Esophagus (tissue), 2 donors: ENCODE data around the gene SNAPIN. TPM values are rescaled to one million over a fixed set of nuclear protein-coding genes. Genes with fewer than 3 reads are reported as not detected.

ENCODE experiments used
- H3K27ac ChIP-seq, 2 donors: one replicate each; pipeline ENCODE4 v1.5.1; 2013; ENCODE audit warnings: low read depth in 2 of 2, mild to moderate bottlenecking in 2 of 2, inconsistent platforms in 1 of 2, low read length in 1 of 2, moderate library complexity in 1 of 2
- H3K27me3 ChIP-seq, 2 donors: one replicate each; pipeline ENCODE4 v1.6.1; 2013; ENCODE audit warnings: low read length in 2 of 2, control low read depth in 1 of 2, mild to moderate bottlenecking in 1 of 2; ENCODE audit not compliant: insufficient read depth in 2 of 2, control insufficient read depth in 1 of 2
- H3K36me3 ChIP-seq, 2 donors: one replicate each; pipeline ENCODE4 v1.6.1; 2013; ENCODE audit warnings: low read length in 1 of 2; ENCODE audit not compliant: control insufficient read depth in 2 of 2, insufficient read depth in 2 of 2
- H3K4me1 ChIP-seq, 2 donors: one replicate each; pipeline ENCODE4 v1.6.1; 2013; ENCODE audit warnings: low read length in 1 of 2; ENCODE audit not compliant: control insufficient read depth in 2 of 2, insufficient read depth in 2 of 2
- H3K4me3 ChIP-seq, 2 donors: one replicate each; pipeline ENCODE4 v1.5.1; 2013; ENCODE audit warnings: low read length in 2 of 2, mild to moderate bottlenecking in 2 of 2, low read depth in 1 of 2, moderate library complexity in 1 of 2
- H3K9me3 ChIP-seq, 2 donors: one replicate each; pipeline ENCODE4 v1.6.1; 2013; ENCODE audit warnings: mild to moderate bottlenecking in 2 of 2, low read depth in 1 of 2, low read length in 1 of 2, moderate library complexity in 1 of 2; ENCODE audit not compliant: control insufficient read depth in 2 of 2, insufficient read depth in 1 of 2
- WGBS, 2 donors: extraction: QIAGEN DNeasy Blood & Tissue Kit; methylation state at CpG; one replicate each; pipeline ENCODE4 v1.1.7; 2013; 5-methylcytosine and 5-hydroxymethylcytosine counted together
- polyA plus RNA-seq, 2 donors: library from polyadenylated mRNA; stranded (reverse); fragments of 200-250 nt; gene quantifications; one replicate each; pipeline ENCODE4 v1.2.3, GENCODE V29; 2013
- donor health status: healthy with polysubstance abuse.
- donor health status: Bipolar disorder and iron deficiency.

SNAPIN gene, protein sequence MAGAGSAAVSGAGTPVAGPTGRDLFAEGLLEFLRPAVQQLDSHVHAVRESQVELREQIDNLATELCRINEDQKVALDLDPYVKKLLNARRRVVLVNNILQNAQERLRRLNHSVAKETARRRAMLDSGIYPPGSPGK
- polyA plus RNA-seq = 10 to 100 TPM; 20.0 to 35.3 TPM

DNA sequence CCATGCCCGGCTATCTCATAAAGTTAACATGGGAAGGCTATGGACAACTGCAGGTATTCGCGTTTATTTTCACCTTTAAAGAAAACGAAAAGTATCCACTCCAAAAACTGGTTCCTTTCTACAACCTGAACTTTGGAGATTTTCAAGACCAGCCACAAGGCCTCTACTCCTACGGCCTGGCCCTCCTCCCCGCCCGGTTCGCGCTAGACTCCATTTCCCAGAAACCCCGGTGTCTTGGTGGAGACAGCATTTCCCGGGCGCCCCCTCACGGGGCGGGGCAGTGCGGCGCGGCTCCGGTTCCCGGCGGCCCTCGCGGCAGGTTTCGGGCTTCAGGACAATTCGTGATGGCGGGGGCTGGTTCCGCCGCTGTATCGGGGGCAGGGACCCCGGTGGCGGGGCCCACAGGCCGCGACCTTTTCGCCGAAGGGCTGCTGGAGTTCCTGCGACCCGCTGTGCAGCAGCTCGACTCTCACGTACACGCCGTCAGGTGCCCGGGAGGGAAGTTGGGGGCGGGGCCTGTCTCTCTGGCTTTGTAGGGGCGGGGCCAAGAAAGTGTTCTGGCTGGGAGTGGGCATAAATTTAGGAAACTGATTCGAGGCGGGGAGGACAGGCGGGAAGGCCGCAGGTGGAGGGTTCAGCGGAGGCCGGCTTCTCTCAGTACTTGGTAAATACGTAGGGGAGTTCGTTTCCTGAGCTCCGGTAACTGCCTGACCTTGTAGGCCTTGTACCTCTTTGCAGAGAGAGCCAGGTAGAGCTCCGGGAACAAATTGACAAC, at the start of gene SNAPIN:
SNAPIN (plus strand) TSS at position 304 of the 775 bp plus-strand sequence; CDS start at position 345, 41 bp downstream.
- Histone ChIP-seq H3K36me3 (peaks cover 7 to 8% of the 10 kb centered on the region in 2 donors), H3K4me1 (peaks cover 0 to 2% of the 10 kb centered on the region in 2 donors), H3K27me3 (no peaks in the 10 kb centered on the region), H3K4me3 (peak within 1 kb of the TSS; percentile 76 to 92), H3K27ac (peak within 1 kb of the TSS; percentile 93 to 95), H3K9me3 (no peaks in the 10 kb centered on the region)
- WGBS, 2 donors = 2 to 3% methylated on average over 53 of the region's 53 CpGs

GRCh38 chr1:153608742-153609584, 49.5 kb upstream of the SNAPIN start:
- Histone ChIP-seq H3K27ac (peak overlapping the region; percentile 96), H3K27me3 (no peaks in the 10 kb centered on the region), H3K4me1 (peaks cover 0 to 17% of the 10 kb centered on the region in 2 donors), H3K9me3 (no peaks in the 10 kb centered on the region), H3K36me3 (peaks cover 0 to 23% of the 10 kb centered on the region in 2 donors), H3K4me3 (peak overlapping the region; percentile 50 to 93)
- 30 to 33% methylated on average over 19 of the region's 19 CpGs for WGBS, 2 donors

DNA sequence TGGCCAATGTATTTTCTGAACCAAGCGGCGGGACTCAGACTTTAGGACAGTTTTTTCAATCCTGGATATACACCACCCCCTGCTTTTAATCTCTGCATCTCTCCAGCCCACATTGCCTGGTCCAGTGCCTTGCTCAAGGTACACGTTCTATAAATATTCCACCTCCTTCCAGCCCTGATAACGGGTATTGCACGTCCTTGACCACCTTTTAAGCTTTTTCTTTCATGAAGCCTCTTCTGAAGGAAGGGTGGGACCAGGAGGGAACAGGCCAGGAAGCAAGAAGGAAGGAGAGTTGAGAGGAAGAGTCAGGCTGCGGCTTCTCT, 49.0 kb upstream of the SNAPIN start:
- 40 to 50% methylated on average over 6 of the region's 6 CpGs for WGBS, 2 donors
- H3K27ac ChIP-seq = peak overlapping the region; percentile 96
- H3K4me1 ChIP-seq = peaks cover 0 to 17% of the 10 kb centered on the region in 2 donors
- H3K4me3 ChIP-seq = peak overlapping the region; percentile 57 to 93
- no peaks in the 10 kb centered on the region for H3K9me3 ChIP-seq
- no peaks in the 10 kb centered on the region for H3K27me3 ChIP-seq
- peaks cover 0 to 23% of the 10 kb centered on the region in 2 donors for H3K36me3 ChIP-seq

DNA sequence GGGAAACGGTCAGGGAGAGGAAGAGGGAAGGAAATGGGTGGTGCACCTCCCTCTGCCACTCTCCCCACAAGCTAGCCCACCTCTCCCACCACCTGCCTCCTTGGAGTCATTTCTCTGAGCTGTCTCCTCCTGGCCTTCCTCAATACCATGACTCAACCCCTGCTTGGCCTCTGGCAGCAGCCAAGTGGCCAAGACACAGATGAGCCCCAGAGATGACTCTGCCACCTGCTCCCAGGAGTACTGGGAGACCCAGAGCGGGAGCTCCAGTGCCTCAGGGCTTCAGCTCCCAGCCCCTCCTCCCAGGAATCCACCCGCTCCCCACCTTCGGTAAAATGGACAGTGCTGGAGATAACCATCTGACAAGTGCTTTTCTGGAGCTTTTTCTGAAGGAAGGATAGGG, 48.2 kb upstream of the SNAPIN start:
- Histone ChIP-seq H3K9me3 (no peaks in the 10 kb centered on the region), H3K4me1 (peaks cover 0 to 17% of the 10 kb centered on the region in 2 donors), H3K27ac (peak overlapping the region; percentile 96), H3K36me3 (peaks cover 0 to 23% of the 10 kb centered on the region in 2 donors), H3K4me3 (peak overlapping the region; percentile 57 to 93), H3K27me3 (no peaks in the 10 kb centered on the region)
- 42 to 52% methylated on average over 4 of the region's 4 CpGs for WGBS, 2 donors

DNA sequence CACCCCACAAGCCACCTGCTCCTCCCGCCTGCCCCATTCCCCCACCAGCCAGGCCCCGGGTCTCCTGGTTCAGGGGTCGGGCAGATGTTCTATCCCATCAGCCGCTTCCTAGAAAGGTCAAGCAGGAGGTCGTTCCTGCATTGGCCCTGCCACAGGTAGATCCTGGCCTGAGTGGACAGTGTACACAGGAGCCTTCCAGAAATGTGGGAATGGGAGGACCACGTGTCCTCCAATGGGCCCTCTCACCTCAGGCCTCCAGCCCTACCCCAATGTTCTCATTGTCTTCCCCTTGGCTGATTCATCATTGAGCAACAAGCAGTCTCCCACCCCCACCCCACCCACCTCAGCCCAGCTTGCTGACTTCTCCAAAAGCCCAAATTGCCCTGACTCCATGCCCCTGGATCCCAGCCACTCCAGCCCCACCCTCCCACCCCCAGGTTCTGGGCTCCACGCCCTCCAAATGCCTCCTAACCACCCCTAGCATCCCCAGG, 47.6 kb upstream of the SNAPIN start:
- H3K4me3 ChIP-seq = peak overlapping the region; percentile 76 to 93
- peaks cover 0 to 21% of the 10 kb centered on the region in 2 donors for H3K36me3 ChIP-seq
- H3K27me3 ChIP-seq = no peaks in the 10 kb centered on the region
- peaks cover 0 to 17% of the 10 kb centered on the region in 2 donors for H3K4me1 ChIP-seq
- WGBS, 2 donors = 48% methylated on average over 7 of the region's 7 CpGs
- no peaks in the 10 kb centered on the region for H3K9me3 ChIP-seq
- H3K27ac ChIP-seq = peak overlapping the region; percentile 96 to 98

GRCh38 chr1:153611356-153611755, 47.1 kb upstream of the SNAPIN start:
- Histone ChIP-seq H3K27ac (peak overlapping the region; percentile 96 to 98), H3K36me3 (peaks cover 0 to 17% of the 10 kb centered on the region in 2 donors)
- WGBS, 2 donors = 43 to 55% methylated on average over 1 of the region's 1 CpG

DNA sequence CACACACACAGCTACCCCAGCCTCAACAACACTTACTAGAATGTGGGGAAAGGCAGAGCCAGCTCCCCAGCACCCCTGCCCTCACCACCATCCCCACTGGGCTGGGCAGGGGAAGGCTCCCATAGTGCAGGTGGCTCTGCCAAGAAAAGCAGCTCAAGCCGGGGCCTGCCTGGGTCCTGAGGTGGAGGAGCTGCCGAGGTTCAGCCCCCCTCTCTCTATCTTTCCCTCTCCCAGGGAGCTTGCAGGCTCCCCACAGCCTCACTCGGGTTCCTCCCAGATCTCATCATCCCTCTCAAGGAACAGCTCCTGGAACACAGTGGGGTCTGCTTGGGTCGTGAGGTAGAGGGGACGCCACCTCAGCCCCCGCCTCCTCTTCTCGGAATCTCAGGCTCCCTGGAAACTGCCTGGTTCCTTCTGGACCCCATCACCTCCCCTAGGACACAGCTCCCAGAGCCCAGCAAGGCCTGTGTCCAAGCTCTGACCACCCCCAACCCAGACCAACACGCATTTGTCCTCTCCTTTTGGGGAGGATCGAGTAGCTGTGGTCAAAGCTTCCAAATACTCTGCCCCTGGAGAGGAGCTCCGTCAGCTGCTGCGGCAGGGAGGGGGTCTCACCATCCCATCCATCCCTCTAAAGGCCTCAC, 46.3 kb upstream of the SNAPIN start:
- H3K4me3 ChIP-seq = peak overlapping the region; percentile 76 to 93
- peaks cover 0 to 8% of the 10 kb centered on the region in 2 donors for H3K36me3 ChIP-seq
- H3K9me3 ChIP-seq = no peaks in the 10 kb centered on the region
- no peaks in the 10 kb centered on the region for H3K27me3 ChIP-seq
- H3K27ac ChIP-seq = peak overlapping the region; percentile 96 to 98
- H3K4me1 ChIP-seq = peaks cover 0 to 24% of the 10 kb centered on the region in 2 donors
- 32 to 41% methylated on average over 11 of the region's 11 CpGs for WGBS, 2 donors

More at GRCh38 chr1:153611356-153611755, 47.1 kb upstream of the SNAPIN start:
- Histone ChIP-seq H3K4me3 (peak overlapping the region; percentile 76 to 93), H3K9me3 (no peaks in the 10 kb centered on the region), H3K27me3 (no peaks in the 10 kb centered on the region), H3K4me1 (peaks cover 0 to 17% of the 10 kb centered on the region in 2 donors)

DNA sequence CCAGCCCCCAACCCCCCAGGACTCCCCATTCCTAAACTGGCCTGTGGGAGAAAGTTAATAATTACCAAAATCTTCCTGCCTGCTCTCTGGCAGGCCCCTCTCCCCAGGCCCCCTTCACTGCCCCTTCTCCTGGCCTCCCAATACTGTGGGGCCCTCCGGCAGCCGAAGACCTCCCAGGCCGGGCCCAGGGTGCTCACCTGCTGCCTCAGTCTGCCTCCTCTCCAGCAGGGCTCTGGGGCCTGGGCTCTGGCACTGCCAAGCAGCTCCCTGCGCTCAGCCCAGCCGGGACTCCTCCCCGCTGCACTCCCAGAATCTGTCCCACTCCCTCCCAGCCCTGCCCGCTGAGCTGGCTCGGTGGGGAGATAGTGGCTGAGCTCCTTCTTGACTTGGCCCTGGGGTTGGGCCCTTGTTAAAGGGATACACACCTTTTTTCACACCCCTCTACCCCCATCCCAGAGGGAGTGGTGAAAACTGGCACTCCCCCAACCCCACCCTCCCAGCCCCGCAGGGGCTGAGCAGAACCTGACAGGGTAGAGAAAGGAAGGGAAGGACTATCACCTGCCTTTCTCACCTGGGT, 45.7 kb upstream of the SNAPIN start, which contains the start of gene S100A16:
S100A16 (minus strand) TSS at position 383 of the 577 bp plus-strand sequence. CDS start 4,986 bp downstream, outside the sequence.
- Histone ChIP-seq H3K4me3 (peak within 1 kb of the TSS; percentile 76 to 93), H3K4me1 (peaks cover 2 to 29% of the 10 kb centered on the region in 2 donors), H3K36me3 (peaks cover 0 to 2% of the 10 kb centered on the region in 2 donors), H3K27me3 (no peaks in the 10 kb centered on the region), H3K27ac (peak within 1 kb of the TSS; percentile 96 to 98), H3K9me3 (no peaks in the 10 kb centered on the region)
- WGBS, 2 donors = 26 to 27% methylated on average over 9 of the region's 9 CpGs
